NCI-H748 (cell line): ENCODE measurements around the gene GEMIN5.
"Not testable (repeated sequence)": the region's sequence is repeated elsewhere in the genome, so short reads cannot be mapped to it uniquely, and the experiment has no call there.

Experiments
- DNase-seq: peaks from one replicate; lab custom pipeline; 2025; ENCODE audit not compliant: unreplicated experiment; lab: John Stamatoyannopoulos, UW

Gene GEMIN5

DNA sequence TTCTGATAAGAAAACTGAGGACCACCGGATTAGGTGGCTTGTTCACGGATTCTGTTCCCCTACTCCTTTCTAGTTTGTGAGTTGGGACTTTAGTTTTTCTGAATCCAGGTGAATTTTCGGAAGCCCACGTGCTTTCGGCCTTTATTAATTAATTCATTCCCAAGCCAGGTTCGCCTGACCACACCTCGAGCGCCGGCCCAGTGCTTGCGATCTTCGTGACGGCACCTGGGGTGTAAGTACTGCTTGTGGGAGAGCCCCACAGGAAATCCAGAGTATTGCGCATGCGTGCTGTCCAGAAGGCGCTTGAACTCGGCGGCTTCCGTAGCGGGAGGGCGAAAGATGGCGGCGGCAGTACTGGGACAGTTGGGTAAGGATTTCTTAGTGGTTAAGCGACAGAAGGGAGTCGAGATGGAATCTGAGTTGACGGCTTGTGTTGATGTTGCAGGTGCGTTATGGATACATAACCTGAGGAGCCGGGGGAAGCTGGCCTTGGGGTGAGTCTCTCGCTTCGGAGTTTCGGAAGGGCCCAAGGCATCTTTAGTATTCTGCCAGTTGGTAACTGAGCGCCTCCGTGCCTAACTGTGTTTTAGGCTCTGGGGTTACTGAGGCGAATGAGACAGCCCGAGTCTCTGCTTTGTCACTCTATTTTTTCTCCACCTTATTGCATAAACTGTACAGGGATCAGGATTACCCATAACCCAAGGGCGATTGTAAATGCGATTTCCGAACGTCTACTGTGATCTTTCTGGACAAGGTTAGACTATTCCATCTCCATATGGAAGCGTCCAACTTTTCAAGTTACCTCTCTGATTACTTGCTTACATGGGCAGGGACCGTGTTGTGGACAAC, 3.0 kb upstream of the GEMIN5 start, which contains the start of gene MRPL22:
Gene MRPL22 (plus strand): TSS at position 302 of the 849 bp plus-strand sequence. CDS start 38 bp downstream, at position 340.
- DNase-seq, result peak; percentile 93

DNA sequence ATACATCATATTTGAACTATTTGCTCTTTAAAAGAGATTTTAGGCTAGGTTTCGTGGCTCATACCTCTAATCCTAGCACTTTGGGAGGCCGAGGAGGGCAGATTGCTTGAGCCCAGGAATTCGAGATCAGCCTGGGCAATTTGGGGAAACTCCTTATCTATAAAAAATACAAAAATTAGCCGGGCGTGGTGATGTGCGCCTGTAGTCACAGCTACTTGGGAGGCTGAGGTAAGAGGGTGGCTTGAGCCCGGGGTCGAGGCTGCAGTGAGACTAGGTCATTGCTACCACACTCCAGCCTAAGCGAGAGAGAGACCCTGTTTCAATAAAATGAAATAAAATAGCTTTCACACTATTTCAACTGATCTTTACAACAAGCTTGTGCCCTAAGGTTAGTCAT, 2.4 kb upstream of the GEMIN5 start:
- no peak for DNase-seq

DNA sequence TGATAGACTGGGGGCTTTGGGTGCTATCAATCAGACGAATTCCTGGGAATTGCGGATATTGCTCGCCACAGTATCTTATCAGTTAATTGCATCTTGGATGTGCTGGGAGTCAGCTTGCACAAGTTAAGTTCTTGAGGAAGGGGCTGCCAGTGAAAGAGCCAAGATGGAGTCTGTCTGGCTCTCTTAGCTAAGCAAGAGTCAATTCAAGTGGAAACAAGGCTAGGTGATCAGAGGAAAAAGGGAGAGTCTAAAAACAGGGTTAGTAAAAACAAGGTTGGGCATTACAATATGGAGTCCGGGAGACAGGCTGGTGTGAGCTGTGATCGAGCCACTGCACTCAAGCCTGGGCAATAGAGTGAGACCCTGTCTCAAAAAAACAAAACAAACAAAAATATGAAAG, 1.4 kb upstream of the GEMIN5 start:
- DNase-seq, result not testable (repeated sequence)

DNA sequence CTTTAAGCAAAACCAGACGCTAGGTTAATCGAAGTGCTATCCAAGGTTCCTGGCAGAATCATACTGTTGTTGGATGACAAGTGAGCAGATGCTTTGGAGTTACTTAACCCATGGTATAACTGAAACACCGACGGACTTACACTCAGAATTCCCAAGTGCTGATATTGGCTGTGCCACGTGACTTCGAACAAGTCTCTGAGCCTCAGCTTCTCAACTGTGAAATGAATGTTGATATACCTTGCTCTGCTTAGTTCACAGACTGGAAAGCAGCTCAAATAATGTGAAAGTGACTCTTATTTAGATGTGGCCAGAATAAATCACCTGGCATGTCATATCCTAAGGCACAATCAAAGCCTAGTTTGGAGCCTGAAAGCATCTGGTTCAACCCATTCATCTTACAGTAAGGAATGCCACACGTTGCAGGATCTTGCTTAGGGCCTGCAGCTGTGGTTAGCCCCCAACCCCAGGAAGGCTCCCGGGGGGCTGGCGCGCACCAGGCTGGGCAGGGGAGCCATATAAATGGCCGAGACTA, 759 bp downstream of the GEMIN5 start:
- no peak for DNase-seq

DNA sequence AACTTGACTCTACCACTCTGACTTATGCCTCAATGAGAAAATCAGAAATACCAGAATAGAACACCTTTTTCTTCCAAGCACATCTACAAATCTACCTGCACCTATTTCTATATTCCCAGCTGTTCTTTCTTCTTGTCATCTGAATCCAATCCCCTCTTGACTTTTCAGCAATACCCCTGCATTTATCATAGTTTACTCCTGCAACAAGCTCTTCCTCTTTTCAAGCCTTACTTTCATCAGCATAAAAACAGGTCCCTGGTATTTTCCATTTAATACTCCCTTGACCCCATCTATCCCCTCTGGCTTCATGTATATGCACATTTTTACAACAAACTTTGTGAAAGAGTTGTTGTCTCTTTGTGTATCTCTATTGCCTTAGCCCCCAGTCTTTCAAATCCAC, 3.1 kb downstream of the GEMIN5 start:
- DNase-seq, result no peak

DNA sequence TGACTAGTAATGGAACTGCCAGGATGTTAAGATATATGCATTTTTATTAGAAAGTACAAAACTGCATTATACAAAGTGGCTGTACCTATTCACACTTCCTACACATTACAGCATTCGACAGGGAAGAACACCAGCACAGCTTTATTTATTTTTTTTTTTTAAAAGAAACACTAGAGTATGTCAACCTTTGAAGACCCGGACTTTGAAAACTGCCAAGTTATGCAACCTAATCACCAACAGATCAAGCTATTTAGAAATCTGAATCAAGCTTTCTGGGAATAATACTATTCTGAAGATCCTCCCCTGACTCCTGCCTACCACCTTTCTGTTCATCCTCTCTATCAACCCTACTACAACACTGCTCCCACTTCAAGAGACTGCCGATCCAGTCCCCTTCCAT, 4.5 kb downstream of the GEMIN5 start:
- no peak for DNase-seq

DNA sequence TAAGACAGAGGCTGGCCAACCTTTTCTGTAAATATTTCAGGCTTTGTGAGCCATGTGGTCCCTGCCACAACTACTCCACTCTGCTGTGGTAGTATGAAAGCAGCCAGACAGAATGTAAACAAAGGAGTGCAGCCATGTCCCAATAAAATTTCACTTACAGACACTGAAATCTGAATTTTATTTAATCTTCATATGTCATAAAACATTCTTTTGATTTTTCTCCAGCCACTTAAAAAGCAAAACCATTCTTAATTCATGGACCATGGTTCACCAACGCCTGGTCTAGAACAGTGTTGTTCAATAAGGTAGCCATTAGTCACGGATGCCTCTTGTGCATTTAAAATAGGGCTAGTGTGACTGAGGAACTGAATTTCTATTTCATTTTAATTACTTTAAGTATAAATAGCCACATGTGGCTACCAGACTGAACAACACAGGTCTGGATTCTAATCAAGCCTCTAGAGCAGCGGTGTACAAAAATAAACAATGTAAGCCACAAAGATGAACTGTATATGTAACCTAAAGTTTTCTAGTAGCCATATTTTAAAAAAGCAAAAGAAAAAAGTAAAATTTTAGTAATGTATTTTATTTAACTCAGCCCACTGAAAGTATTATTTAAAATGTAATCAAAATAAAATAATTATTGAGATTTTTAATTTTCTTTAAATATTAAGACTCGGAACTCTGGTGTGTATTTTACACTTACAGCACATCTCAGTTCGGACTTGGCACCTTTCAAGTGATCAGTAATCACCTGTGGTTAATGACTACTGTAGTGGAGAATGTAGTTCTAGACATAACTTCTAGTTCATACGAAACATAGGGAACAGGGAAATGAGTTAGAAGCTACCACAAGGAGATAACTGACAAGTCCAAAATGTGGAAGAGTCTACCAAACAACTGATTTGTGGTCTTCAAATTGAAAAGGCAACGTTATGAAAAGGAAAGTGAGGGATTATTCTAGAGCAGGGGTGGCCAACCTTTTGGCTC, 14.3 kb downstream of the GEMIN5 start:
- no peak for DNase-seq

DNA sequence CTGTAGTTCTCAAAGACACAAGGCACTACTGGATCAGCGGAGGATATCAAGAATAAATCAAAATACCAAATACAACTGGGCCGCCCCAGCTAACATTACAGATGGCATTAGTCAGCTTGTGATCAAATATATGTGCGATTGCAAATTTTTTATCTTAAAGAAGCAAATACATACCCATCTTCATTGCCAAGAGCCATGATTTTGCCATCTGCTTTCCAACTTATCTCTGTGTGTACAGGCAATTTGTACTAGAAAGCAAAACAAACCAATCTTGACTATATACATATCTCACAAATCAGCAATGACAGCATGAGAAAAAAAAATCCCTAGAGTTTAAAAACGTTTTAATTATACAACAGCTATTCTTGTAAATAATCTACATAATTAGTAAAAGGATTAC, 20.3 kb downstream of the GEMIN5 start:
- DNase-seq, result no peak

DNA sequence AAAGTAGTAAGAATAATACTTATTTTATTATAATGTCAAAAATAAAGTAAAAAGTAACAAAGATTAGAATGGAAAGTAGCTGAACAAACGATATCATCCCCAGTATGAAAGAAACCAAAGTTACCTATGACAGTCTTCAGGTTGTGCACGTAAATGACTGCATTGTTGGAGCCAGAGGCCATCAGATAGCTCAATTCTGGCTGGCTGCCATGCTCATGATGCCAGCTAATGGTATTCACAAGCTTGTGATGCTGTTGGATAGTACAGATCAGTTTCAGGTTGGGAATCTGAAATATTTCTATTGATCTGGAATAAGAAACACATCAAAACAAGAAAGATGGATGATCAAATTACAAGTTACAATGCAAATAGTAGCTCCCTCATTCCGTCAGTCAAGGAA, 21.1 kb downstream of the GEMIN5 start:
- DNase-seq, result no peak

DNA sequence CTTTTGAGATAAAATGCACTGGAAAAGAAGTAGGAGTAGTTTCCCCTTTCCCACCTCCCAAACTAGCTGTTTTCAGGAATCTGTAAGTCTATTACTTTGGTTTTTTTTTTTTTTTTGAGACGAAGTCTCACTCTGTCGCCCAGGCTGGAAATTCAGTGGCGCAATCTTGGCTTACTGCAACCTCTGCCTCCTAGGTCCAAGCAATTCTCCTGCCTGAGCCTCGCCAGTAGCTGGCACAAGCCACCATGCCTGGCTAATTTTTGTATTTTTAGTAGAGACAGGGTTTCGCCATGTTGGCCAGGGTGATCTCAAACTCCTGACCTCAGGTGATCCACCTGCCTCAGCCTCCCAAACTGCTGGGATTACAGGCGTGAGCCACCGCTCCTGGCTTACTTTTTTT, 32.4 kb downstream of the GEMIN5 start:
- not testable (repeated sequence) for DNase-seq

DNA sequence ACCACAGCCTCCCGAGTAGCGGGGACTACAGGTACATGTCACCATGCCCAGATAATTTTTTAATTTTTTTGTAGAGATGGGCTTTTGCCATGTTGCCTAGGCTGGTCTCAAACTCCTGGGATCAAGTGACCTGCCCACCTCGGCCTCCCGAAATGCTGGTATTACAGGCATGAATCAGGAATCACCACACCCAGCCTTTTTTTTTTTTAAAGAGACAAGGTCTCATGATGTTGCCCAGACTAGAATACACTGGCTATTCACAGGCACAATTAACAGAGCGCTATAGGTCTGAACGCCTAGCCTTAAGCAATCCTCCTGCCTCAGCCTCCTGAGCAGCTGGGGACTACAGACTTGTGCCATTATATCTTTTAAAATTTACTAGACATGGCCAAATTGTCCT, 36.1 kb downstream of the GEMIN5 start:
- DNase-seq, result no peak

DNA sequence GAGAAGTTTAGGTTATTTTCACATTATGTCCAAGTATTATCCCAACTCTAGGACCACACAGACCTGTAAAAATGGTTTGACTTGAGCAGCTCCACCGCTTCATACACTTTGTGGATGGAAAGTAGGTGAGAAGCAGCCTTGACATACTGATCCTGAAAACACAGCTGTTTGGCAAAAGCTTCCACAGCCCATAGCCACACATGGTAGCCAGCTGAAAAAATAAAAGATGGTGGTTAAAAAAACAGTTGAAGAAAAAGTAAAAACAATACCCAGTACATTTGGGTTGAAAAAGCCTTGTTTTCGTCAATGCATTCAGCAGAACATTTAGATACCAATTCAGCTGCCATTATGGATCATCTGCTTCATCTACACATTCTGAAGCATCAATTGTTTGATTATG, 36.7 kb downstream of the GEMIN5 start:
- no peak for DNase-seq

DNA sequence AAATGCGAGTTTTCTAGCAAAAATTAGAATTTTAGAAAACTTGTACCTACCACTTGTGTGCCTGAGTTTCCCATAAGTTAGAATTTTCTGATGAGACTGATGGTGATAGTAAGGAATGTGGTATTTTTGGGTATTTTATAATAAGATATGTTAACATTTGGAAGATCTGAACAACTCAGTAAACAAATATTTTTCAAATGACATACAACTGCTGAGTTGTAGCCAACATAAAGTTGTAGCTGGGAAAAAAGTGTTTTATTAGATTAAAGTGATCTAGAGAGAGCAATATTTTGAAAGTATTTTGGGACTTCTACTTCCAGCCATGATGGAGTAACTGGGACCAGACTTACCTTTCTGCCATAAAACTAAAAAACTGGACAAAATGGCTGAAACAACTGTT, 37.9 kb downstream of the GEMIN5 start:
- DNase-seq, result no peak

DNA sequence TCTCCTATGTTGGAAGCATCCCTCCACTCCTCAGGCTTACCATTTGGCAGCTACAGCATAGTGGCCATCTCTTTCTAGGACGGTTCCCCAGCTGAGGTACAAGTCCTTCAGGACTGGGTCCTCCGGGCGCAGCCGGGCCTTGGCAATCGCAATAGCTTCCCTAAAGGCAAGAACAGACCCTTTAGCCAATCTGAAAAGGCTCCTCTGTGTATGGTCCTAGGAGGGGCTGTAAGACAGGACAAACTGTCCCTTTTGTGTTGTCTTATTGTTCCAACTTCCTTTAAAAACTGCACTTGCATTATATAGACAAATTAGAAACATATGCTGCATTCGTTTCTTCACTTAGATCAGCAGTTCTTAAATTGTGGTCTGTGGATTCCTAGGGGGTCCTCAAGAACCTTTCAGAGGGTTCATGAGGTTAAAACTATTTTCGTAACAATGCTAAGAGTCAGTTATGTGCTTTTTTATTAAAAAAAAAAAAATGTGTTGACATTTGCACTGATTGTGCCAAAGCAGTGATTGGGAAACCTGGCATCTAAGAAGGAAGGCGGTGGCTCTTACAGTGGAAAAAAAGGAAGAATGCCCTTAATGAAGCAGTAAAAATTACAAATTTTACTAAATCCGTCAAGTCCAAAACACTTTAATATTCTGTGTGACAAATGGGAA, 38.7 kb downstream of the GEMIN5 start:
- no peak for DNase-seq

DNA sequence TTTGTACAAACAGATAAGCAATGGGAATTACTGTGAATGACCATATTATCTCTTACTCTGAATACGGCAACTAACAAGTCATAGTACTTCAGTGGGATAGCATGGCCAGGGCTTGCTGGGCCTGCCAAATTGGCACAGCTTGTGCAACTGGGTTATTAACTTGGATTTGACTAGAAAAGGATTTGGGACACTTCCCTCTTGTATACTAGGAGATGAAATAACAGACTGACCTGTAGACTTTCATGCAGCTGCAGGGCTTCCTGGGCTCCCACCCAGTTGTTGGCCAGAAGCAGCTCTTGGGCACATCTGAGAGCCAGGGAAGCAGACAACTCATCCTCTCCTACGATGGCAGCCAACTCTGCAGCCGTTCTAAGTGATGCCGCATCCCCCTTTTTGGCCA, 39.8 kb downstream of the GEMIN5 start:
- DNase-seq, result no peak

DNA sequence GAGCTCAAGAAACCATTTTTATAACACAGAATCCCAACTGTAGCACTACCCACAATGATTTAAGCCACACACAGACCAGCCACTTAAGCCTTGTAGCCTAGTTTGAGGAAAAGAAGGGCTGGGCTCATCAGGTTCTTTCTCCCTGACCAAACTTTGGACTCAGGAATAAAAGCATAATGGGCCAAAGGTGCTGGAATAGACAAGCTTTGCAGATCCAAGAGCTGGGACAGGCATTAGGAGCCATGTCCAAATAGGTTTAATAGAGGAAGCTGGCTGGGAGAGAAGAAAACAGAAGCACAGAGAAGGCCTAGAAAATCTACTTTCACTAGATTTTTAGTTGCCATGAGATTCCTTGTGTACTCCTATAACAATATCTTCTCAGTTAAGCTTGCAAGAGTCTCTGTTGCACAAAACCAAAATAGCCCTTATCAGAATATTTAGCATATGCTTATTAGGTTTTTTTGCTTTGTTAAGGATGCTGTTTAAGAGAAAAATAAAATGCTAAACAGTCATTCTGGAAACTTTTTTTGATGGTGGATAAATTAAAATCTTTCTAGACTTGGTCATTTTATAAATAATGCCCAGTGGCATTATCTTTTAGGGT, 41.3 kb downstream of the GEMIN5 start:
- no peak for DNase-seq

DNA sequence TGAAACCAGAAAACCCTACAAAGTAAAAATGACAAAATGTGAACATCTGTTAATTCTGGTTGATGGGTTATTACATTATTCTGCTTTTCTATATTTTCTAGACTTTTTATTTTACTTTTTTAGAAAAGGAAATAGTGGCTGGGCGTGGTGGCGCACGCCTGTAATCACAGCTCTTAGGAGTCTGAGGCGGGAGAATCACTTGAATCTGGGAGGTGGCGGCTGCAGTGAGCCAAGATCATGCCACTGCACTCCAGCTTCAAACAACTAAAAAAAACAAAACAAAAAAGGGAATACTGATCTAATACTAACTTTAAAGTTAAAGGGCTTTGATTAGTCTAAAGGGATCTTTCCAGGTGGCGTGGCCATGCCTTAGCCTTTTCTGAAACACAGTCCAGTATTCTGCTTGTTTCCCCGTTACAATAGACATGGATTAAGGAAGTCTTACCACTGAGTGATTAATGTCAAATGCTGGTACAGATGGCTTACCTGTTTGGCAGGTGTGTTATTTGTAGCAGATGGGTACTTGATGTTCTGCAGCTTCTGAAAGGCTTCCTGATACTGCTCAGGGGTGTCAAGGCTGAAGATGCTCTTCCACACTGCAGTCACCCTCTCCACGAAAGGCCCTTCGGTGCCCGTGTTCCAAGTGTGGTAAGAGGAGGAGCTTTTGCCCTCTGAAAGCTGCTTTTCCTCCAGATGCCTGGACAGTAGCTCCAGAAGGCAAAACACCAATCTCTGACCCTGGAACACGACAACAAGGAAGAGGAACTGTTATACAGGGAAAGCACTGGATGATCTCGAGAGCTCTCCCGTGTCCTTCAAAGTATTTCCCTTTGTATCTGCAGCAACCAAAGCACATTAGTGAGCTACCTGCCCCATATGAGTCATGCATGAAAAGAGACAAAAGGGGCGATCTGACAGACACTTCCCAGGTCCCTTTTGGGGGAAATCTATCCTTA, 42.1 kb downstream of the GEMIN5 start:
- DNase-seq, result no peak

DNA sequence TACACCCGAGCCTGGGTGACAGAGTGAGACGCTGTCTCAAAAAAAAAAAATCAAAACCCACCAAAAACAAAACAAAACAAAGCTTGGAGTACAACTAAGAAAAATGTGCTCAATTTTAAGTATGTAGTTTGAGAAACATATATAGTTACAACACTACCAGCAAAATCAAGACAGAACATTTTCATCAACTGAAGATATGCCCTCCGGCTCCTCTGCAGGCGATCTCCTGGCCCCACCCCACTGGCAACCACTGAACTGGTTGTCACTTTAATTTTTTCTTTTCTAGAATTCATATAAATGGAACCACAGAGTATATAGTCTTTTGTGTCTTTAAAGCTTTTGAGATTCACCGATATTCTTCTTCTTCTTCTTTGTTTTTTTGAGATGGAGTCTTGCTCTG, 44.6 kb downstream of the GEMIN5 start:
- DNase-seq, result no peak

DNA sequence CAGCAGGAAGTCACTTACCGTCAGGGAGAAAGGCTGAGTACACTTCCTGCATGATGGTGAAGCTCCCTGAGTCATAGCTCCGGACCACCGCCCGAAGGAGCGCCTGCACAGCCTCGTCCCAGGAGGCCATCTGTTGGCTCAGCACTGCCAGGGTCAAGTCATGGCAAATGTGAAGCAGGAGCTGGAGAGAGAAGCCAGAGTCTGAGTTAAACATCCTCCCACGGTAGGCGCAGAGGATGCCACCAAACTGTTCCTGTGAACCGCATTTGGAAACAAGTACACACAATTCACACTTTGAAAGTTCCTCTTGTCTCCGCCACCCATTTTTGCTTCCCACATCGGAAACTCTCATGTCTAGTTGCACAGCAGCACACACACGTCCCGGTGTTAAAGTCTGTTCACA, 45.6 kb downstream of the GEMIN5 start:
- no peak for DNase-seq

DNA sequence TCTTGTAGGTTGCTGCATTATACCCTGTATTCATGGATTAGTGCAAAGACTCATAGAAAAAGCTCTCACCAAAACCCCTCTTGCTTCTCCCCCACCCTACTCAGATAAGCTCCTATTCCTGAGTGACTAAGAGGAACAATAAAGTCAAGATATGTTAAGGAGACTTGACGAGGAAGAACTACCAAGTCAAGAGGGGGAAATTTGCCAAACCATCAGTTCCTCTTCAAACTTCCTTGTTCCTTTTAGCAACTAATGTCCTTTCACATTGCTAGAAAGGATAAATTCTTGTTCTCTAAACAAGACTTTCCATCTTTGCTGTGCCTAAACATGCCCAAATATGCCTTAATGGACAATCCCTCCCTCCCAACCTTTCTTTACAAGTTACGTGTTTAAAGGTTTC, 52.6 kb downstream of the GEMIN5 start:
- DNase-seq, result no peak
